Measurements from ENCODE around the gene LCN12.
"Not testable (repeated sequence)": the region's sequence is repeated elsewhere in the genome, so short reads cannot be mapped to it uniquely, and the experiment has no call there.

LCN12 gene

DNA sequence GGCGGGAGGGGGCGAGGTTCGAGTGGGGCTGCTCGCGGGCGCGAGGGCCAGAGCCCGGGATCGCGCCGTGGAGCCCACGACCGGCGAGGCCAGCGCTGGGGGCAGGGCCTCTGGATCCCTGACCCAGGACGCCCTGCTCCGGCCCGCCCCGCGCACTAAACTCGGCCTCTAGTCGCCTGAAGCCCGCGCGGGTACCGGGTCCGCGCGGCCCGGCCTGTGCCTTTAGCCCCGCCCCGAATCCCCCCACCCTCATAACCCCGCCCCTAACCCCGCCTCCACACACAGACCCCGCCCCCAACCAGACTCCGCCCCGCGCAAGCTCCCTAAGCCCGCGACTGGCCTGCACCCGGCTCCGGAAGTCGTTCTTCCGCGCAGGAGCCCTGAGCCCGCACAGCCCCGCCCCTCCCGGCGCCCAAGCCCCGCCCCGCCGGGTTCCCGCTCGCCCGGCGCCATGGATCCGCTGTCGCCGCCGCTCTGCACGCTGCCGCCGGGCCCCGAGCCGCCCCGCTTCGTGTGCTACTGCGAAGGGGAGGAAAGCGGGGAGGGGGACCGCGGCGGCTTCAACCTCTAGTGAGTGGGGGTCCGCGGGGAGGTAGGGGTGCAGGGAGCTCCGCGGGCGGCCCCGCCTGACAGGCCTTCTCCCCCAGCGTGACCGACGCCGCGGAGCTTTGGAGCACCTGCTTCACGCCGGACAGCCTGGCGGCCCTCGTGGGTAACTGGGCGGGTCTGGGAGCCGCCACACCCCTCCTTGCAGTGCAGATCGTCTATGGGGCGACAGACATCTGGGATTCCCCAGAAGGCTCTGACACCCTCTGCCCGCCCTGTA is 40.1 kb downstream of the LCN12 start, which contains the start of gene PAXX:
Gene PAXX (plus strand): TSS at position 430 of the 826 bp plus-strand sequence. CDS start 22 bp downstream, at position 452.
- DNase-seq, result peak; percentile 91

DNA sequence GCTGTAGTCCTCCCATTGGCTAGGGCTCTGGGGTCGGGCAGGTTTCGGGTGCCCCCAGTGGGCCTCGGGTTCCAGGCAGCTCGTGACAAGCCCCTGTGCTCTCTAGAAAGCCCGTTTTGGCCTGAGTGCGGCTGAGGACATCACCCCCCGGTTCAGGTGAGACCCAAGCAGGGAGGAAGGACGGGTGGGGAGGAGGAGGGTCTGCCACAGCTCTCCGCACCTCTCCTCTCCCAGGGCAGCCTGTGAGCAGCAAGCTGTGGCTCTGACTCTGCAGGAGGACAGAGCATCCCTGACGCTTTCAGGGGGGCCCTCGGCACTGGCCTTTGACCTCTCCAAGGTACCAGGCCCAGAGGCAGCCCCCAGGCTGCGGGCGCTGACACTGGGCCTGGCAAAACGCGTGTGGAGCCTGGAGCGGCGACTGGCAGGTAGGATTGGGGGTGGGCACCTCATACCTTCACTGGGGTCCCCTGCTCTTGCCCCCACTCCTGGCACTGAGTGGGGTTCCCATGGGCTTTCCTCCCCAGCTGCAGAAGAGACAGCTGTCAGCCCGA is 40.8 kb downstream of the LCN12 start:
- DNase-seq, result no peak

DNA sequence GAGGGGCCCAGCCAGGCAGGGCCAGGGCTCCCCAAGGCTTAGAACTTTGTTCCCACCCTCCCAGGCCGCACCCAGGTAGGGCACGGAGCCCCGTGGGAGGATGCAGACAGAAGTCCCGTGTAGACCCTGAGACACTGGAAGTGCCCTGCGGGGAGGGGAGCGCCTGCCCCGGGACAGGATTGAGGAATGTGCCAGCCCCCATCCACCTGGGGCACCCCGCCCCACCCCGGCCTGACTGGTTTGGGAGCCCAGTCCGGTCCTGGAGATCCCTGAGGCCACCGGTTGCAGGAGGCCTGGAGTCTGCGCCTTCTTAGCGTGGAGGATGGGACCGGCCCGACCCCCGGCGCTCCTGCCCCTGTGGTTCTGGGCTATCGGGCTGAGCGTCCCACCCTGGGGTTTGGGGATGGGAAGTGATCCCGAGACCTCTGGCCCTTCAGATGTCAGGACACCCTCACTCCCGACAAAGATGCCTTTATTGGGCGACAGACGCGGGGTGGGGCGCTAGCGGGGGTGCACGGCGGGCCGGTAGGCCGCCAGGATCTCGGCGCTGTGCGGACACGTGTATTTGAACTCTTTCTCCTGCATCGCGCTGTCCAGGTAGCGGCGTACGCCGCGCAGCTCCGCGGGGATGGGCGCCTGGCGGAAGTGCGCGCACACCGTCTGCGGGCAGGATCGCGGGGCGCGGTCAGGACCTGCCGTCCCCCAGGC is 42.3 kb downstream of the LCN12 start:
- no peak for DNase-seq

DNA sequence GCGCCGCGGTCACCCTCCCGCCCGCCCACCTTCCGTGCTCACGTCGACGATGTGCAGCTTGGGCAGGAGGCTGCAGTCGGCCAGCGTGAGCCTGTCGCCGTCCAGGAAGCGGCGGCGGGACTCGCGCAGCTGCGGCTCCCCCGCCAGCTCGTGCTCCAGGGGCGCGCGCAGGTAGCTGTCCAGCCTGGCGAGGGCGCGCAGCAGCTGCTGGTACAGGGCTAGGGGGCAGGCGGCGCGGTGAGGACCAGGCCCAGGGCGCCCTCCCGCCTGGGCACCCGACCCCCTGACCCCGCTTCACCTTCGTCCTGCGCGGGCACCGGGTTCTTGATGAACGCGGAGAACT is 42.8 kb downstream of the LCN12 start:
- no peak for DNase-seq

DNA sequence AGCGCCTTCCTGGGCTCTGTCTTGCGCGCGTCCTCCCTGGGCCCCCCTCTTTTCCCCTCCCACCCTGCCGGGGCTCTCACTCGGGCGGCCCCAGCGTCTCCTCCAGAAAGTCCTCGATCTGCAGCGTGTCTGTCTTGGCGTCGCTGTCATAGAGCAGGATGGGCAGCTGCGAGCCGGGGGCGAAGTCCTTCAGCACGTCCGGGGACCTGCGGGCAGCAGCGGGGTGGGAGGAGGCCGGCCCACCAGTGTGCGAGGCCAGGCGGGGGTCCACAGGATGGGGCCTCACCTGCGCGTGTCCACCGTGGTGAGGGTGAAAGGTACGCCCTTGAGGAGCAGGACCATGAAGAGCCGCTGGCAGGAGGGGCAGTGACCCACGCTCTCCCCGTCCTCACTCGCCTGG is 43.3 kb downstream of the LCN12 start:
- no peak for DNase-seq

DNA sequence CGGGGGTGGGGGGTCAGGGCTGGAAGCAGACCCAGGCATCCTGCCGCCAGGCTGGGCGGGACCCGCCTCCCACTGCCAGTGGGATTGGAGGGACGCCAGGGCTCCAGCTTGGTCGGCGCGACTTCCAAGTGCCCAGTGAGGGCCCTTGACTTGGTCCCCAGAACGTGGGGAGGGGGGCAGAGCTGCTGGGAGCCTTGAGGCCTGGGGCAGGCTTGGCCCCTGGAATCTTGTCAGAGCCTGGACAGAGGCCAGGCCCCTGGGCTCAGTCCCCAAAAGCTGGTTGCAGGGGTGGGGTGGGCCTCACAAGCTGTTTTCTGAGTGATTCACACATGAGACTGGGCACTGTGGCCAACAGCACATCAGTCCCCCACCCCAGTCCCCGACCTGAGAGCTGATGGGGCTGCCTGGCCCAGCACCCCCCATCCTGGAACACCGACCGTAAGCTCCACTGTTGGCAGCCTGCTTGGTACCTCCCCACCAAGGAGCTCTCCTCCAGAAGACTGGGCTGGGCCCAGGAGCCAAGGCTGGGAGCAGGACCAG is 43.8 kb downstream of the LCN12 start:
- DNase-seq, result peak; percentile 55

DNA sequence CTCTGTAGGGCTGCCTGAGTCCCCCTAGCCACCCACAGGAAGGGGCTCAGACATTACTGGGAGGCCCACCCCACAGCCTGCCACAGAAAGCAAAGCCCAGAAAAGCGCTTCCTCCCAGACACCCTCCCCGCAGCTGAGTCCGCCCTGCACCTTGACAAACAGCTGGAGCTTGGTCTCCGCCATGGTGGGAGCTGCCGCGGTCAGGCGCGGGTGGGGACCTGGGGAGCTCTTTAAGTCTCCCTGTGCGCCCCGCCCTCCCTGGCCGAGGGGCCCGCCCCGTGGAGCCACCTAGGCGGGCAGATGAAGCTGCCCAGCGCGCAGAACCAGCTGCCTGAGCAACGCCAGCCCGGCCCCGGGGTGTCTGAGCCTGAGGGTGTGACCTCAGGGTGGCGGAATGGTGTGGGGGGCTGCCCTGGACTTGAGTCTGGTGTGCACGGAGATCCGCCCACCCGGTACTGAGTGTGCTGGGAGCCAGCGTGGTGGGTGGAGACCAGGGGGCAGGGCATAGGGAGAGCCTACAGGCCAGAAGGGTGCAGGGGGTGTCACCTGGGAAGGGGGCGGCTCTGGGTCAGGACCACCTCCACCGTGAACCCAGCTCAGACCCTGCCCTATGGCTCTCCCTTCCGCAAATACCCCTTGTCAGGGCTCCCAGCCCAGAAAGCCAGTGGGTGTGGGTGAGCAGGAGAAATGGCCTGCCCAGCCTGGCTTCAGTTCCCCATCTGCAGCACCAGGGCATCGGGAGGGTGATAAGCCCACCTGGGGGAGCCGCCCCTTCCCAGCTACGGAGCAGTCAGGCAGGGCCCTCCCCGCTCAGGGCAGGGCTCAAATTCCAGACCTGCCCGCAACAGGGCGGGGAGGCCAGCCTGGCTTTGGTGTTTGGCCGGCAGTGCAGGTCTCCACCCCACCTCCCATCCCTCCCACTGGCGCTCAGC is 44.6 kb downstream of the LCN12 start, which contains the start of gene CLIC3:
Gene CLIC3 (minus strand): TSS at position 208 of the 932 bp plus-strand sequence. CDS start 25 bp downstream, at position 183.
- peak; percentile 15 for DNase-seq

DNA sequence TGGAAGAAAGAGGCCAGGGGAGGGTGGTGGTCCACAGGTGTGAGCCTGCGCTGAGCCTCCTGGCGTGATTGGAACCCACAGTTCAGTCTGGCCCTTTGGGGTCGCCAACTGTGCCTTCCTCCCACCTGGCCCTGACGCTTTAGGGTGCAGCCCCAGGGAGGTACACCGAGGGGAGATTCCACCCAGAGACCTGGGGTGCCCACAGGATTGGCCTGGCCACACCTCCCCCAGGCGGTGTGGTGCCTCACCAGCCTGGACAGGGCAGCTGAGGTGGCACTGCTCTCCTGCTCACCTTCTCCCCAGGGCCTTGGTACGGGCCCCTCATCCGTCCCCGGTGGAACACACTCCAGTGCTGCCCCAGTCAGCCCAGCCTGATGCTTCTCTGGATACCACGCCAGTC is 45.3 kb downstream of the LCN12 start:
- DNase-seq, result no peak

DNA sequence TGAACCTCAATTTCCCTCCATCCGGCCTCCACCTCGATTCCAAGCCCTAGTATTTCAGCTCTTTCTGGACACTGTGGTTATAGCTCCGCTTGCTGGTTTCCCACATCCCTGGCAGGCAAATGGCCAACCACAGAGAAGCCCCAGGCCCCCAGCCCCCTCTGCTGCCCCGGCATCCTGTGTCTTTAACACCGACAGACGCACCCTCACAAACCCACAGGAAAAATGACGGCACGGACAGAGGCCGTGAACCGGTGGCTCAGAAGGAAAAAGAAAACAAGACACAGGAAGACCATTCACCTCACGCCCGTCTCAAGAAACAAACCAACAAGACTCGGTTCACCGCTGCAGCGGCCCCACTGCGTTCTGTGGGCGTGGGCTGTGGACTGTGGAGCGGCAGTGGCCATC is 45.8 kb downstream of the LCN12 start:
- no peak for DNase-seq

DNA sequence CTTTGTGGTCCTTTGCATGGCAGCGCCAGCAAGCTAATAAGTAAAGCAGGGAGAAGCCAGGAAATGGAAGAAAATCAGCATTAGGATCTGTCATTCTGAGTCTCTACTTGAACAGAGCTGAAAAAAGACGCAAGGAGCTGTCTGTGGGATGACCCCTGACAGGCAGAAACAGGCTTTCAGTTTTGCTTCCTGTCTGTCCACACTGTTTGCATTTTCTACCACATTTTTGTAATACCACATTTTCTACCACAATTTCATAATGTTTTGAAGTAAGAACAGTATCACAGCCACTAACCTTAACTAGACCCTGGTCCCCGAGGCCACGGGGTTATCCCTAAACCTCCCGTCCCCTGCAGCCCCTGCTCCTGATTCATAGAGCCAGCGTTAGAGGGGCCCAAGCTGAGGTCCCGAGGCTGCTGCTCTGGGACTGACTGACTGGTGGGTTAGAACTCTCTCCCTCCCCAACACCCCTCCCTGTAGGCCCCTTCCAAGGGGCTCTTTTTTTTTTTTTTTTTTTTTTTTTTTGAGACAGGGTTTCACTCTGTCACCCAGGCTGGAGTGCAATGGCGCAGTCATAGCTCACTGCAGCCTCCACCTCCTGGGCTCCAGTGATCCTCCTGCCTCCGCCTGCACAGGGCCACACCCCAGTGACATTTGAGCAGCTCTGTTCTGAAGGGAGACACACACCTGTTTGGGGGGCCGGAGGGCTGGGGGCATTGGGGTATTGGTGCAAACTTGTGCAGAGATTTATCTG is 48.3 kb downstream of the LCN12 start:
- peak; percentile 64 for DNase-seq

DNA sequence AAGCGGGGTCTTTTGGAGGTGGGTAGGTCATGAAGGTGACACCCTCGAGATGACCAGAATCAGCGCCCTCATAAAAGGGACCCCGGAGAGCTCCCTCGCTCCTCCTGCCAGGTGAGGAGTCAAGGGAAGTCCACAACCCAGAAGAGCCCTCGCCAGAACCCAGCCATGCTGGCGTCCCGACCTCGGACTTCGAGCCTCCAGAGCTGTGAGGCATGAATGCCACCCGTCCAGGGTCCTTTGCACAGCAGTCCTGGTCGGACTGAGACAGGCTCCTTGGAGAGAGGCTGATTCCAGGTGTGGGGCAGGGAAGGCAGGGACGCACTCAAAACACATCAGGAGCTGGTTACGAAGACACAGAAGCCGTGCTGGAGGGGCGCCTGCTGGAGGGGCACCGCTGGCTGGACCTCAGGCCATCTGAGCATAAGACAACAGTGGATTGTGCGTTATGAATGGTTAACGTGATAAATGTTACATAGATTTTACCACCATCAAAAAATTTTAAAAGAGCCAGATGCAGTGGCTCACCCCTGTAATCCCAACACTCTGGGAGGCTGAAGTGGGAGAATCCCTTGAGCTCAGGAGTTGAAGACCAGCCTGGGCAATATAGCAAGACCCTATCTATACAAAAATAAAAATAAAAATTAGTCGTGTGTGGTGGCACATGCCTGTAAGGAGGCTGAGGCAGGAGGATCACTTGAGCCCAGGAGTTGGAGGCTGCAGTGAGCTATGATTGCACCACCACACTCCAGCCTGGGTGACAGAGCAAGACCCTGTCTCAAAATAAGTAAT is 50.0 kb downstream of the LCN12 start:
- no peak for DNase-seq

DNA sequence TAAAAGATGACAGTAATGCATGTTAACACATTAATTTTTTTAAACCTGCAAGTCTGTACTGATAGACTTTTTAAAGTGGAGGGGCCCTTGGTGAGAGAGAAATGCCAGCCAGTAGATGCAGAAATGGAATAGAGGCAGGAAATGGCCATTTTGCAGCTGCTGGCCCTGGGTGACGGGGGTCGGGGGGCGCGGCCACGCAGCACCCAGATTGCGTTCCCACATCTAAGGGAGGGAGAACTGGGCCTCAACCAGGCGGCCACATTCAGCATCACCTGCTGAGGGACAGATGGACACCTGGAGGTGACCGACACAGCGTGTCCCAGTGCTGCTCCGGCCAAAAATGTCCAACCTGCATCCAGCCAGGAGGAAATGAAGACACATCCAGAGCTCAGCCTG is 50.6 kb downstream of the LCN12 start:
- DNase-seq, result no peak

DNA sequence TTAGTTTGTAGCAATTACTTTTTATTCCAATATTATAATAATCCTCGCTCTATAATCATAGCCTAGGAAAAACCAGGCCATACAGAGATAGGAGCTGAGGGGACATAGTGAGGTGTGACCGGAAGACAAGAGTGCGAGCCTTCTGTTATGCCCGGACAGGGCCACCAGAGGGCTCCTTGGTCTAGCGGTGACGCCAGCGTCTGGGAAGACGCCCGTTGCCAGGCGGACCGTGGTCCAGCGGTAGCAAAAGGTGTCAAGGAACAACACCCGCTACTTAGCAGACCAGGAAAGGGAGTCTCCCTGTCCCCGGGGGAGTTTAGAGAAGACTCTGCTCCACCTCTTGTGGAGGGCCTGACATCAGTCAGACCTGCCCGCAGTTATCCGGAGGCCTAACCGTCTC is 52.2 kb downstream of the LCN12 start:
- DNase-seq, result not testable (repeated sequence)

All from fibroblast of skin of scalp (primary cell).